Choroid plexus epithelial cell (primary cell): Measurements from ENCODE around the gene CCDC174.
A peak's percentile ranks its signal among the peaks of the same experiment; 100 is the strongest.

Experiments
- DNase-seq: peaks from one replicate; pipeline ENCODE4 v3.0.0-alpha.2; 2010; ENCODE audit warnings: low read depth
- H3K4me3 ChIP-seq: 2 replicates; pipeline ENCODE4 v1.5.1; 2011; ENCODE audit warnings: low read depth, mild to moderate bottlenecking, control low read depth, low read length, moderate library complexity
- TF ChIP-seq, protein P1 (sequence below): conservative IDR thresholded peaks from 2 replicates; pipeline ENCODE4 v1.5.1; 2011; ENCODE audit warnings: low read depth, mild to moderate bottlenecking, control low read depth, inconsistent platforms, low read length, moderate library complexity

Gene CCDC174

DNA sequence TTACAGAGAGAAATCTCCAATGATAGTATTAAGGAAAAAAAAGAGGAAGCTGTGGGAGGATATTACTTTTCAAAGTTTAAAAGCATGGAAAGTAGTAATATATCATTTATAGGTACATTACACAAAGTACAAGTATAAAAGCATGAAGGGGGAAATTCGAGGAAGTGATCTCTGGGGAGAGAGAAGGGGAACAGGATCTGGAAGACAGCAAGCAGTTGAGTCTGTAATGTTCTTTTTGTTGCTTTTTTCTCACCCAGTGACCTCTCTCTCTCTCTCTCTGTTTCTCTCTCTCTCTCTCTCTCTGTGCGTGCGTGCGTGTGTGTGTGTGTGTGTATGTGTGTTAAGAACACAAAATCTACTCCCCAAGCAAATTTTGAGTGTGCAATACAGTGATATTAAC, 33.6 kb downstream of the CCDC174 start:
- TF ChIP-seq, protein P1, sequence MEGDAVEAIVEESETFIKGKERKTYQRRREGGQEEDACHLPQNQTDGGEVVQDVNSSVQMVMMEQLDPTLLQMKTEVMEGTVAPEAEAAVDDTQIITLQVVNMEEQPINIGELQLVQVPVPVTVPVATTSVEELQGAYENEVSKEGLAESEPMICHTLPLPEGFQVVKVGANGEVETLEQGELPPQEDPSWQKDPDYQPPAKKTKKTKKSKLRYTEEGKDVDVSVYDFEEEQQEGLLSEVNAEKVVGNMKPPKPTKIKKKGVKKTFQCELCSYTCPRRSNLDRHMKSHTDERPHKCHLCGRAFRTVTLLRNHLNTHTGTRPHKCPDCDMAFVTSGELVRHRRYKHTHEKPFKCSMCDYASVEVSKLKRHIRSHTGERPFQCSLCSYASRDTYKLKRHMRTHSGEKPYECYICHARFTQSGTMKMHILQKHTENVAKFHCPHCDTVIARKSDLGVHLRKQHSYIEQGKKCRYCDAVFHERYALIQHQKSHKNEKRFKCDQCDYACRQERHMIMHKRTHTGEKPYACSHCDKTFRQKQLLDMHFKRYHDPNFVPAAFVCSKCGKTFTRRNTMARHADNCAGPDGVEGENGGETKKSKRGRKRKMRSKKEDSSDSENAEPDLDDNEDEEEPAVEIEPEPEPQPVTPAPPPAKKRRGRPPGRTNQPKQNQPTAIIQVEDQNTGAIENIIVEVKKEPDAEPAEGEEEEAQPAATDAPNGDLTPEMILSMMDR, result no peak
- no peak overlapping the region for H3K4me3 ChIP-seq
- peak; percentile 10 for DNase-seq

GRCh38 chr3:14687360-14687759, 35.8 kb downstream of the CCDC174 start:
- TF ChIP-seq, protein P1, result no peak
- DNase-seq, result no peak
- no peak overlapping the region for H3K4me3 ChIP-seq

- TF ChIP-seq, protein P1, result no peak
- DNase-seq, result no peak
- H3K4me3 ChIP-seq, result no peak overlapping the region
Observed at GRCh38 chr3:14688525-14688924, 37.0 kb downstream of the CCDC174 start.

GRCh38 chr3:14689247-14689980, 37.9 kb downstream of the CCDC174 start:
- TF ChIP-seq, protein P1, result no peak
- H3K4me3 ChIP-seq, result no peak overlapping the region
- no peak for DNase-seq

DNA sequence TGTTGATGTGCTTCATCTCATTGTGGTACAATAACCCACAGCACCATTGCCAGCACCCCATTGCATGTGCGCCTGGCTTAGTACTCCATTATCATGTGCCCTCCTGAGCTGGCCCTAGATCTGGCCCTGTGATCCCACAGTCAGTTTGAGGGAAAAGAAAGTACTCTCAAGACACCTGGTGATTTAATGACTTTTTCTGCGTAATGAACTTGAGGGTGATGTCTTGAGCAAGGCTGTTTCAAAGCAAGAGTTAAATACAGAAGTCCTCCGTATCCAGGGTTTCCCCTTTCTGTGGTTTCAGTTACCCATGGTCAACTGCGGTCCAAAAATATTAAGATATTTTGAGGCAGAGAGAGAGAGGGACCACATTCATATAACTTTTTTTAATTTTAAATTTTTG, 39.7 kb downstream of the CCDC174 start:
- TF ChIP-seq, protein P1, result no peak
- H3K4me3 ChIP-seq, result no peak overlapping the region
- DNase-seq, result no peak

- TF ChIP-seq, protein P1, result no peak
- DNase-seq, result no peak
Observed at GRCh38 chr3:14691719-14692118, 40.2 kb downstream of the CCDC174 start.

DNA sequence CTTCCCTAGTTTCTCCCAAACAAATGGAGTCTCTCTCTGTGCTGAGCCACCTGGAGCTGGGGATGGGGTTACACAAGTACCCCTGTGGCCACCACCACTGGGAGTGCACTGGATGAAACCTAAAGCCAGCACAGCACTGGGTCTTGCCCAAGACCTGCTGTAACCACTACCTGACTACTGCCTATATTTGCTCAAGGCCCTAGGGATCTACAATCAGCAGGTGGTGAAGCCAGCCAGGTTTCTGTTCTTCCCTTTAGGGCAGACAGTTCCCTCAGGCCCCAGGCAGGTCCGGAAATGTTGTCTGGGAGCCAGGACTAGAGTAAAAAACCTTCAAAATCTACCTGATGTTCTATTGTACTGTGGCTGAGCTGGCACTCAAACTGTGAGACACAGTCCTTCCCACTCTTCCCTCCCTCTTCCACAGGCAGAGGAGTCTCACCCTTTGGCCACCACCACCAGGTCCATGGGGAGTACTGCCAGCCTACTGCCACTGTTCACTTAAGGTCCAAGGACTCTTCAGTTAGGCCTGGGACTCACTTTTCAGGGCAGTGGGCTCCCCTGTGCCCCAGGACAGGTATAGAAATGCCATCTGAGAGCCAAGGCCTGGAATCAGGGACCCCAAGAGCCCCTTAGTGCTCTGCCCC, 47.2 kb downstream of the CCDC174 start:
- no peak overlapping the region for H3K4me3 ChIP-seq
- TF ChIP-seq, protein P1, result no peak
- no peak for DNase-seq

More at GRCh38 chr3:14691719-14692118, 40.2 kb downstream of the CCDC174 start:
- no peak overlapping the region for H3K4me3 ChIP-seq
